Liver (tissue), 3 donors: ENCODE results near the gene NMS.

Source experiments
- GABPA ChIP-seq, 2 donors: IDR thresholded peaks in 1 of 2; conservative IDR thresholded peaks in 1 of 2; 2 replicates each; pipeline ENCODE4 v1.6.1; 2016; ENCODE audit warnings: antibody characterized with exemption in 2 of 2, mild to moderate bottlenecking in 1 of 2, moderate library complexity in 1 of 2
- HNF4A ChIP-seq, 2 donors: conservative IDR thresholded peaks; 2 replicates each; pipeline ENCODE4 v1.6.1; 2016; ENCODE audit warnings: antibody characterized with exemption in 2 of 2, mild to moderate bottlenecking in 2 of 2
- JUND ChIP-seq, 2 donors: IDR thresholded peaks; 2 replicates each; pipeline ENCODE4 v1.6.1; 2016; ENCODE audit warnings: antibody characterized with exemption in 2 of 2
- RAD21 ChIP-seq, 2 donors: IDR thresholded peaks; 2 replicates each; pipeline ENCODE4 v1.6.1; 2016; ENCODE audit warnings: antibody characterized with exemption in 2 of 2, mild to moderate bottlenecking in 2 of 2
- SP1 ChIP-seq: IDR thresholded peaks from 2 replicates; pipeline ENCODE4 v1.6.1; 2018; ENCODE audit warnings: antibody characterized with exemption, mild to moderate bottlenecking
- TAF1 ChIP-seq: conservative IDR thresholded peaks from 2 replicates; pipeline ENCODE4 v1.6.1; 2016; ENCODE audit warnings: antibody characterized with exemption, mild to moderate bottlenecking
- YY1 ChIP-seq: IDR thresholded peaks from 2 replicates; pipeline ENCODE4 v1.6.1; 2016; ENCODE audit warnings: antibody characterized with exemption, mild to moderate bottlenecking
- TF ChIP-seq, protein P1 (sequence below): fragments of 150-350 bp; IDR thresholded peaks from 2 replicates; pipeline ENCODE4 v1.5.1; 2017; ENCODE audit warnings: improper control_type of control experiment, low read depth, low read length; ENCODE audit not compliant: missing input control
- TF ChIP-seq, protein P2 (sequence below): IDR thresholded peaks from 2 replicates; pipeline ENCODE4 v1.6.1; 2016; ENCODE audit warnings: antibody characterized with exemption, mild to moderate bottlenecking
- TF ChIP-seq, protein P3 (sequence below): IDR thresholded peaks from 2 replicates; pipeline ENCODE4 v1.6.1; 2016; ENCODE audit warnings: antibody characterized with exemption
- donor health status: healthy.
- donor health status: healthy.

- TF ChIP-seq, protein P1, sequence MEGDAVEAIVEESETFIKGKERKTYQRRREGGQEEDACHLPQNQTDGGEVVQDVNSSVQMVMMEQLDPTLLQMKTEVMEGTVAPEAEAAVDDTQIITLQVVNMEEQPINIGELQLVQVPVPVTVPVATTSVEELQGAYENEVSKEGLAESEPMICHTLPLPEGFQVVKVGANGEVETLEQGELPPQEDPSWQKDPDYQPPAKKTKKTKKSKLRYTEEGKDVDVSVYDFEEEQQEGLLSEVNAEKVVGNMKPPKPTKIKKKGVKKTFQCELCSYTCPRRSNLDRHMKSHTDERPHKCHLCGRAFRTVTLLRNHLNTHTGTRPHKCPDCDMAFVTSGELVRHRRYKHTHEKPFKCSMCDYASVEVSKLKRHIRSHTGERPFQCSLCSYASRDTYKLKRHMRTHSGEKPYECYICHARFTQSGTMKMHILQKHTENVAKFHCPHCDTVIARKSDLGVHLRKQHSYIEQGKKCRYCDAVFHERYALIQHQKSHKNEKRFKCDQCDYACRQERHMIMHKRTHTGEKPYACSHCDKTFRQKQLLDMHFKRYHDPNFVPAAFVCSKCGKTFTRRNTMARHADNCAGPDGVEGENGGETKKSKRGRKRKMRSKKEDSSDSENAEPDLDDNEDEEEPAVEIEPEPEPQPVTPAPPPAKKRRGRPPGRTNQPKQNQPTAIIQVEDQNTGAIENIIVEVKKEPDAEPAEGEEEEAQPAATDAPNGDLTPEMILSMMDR: no peak
- TF ChIP-seq TAF1: no peak
- TF ChIP-seq JUND (IDR thresholded peaks at IDR 0.05): no peak
- no peak for TF ChIP-seq HNF4A (conservative IDR thresholded peaks at IDR 0.05)
- TF ChIP-seq SP1: no peak
- no peak for TF ChIP-seq RAD21 (IDR thresholded peaks at IDR 0.05)
- TF ChIP-seq, protein P2, sequence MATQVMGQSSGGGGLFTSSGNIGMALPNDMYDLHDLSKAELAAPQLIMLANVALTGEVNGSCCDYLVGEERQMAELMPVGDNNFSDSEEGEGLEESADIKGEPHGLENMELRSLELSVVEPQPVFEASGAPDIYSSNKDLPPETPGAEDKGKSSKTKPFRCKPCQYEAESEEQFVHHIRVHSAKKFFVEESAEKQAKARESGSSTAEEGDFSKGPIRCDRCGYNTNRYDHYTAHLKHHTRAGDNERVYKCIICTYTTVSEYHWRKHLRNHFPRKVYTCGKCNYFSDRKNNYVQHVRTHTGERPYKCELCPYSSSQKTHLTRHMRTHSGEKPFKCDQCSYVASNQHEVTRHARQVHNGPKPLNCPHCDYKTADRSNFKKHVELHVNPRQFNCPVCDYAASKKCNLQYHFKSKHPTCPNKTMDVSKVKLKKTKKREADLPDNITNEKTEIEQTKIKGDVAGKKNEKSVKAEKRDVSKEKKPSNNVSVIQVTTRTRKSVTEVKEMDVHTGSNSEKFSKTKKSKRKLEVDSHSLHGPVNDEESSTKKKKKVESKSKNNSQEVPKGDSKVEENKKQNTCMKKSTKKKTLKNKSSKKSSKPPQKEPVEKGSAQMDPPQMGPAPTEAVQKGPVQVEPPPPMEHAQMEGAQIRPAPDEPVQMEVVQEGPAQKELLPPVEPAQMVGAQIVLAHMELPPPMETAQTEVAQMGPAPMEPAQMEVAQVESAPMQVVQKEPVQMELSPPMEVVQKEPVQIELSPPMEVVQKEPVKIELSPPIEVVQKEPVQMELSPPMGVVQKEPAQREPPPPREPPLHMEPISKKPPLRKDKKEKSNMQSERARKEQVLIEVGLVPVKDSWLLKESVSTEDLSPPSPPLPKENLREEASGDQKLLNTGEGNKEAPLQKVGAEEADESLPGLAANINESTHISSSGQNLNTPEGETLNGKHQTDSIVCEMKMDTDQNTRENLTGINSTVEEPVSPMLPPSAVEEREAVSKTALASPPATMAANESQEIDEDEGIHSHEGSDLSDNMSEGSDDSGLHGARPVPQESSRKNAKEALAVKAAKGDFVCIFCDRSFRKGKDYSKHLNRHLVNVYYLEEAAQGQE: no peak
- TF ChIP-seq, protein P3, sequence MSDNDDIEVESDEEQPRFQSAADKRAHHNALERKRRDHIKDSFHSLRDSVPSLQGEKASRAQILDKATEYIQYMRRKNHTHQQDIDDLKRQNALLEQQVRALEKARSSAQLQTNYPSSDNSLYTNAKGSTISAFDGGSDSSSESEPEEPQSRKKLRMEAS: no peak
- no peak for TF ChIP-seq YY1
- TF ChIP-seq GABPA (IDR thresholded peaks at IDR 0.05 in 1 of 2, conservative IDR thresholded peaks at IDR 0.05 in 1 of 2): no peak
Observed at GRCh38 chr2:100504542-100504941, 34.3 kb downstream of the NMS start.
